GM12874 (cell line): ENCODE measurements around the gene FANCI.

Experiments
- CTCF ChIP-seq: IDR thresholded peaks from 2 replicates; pipeline ENCODE4 v1.5.1; 2011; ENCODE audit warnings: low read depth, mild to moderate bottlenecking, control low read depth, low read length, moderate library complexity; ENCODE audit not compliant: insufficient read depth

Gene FANCI

GRCh38 chr15:89208256-89208655, 35.5 kb upstream of the FANCI start:
- TF ChIP-seq CTCF, result no peak

- no peak for TF ChIP-seq CTCF
Observed at GRCh38 chr15:89209057-89209456, 34.7 kb upstream of the FANCI start.

GRCh38 chr15:89211678-89212170, 32.1 kb upstream of the FANCI start:
- no peak for TF ChIP-seq CTCF

GRCh38 chr15:89215627-89216026, 28.2 kb upstream of the FANCI start:
- TF ChIP-seq CTCF, result no peak

GRCh38 chr15:89217031-89217430, 26.7 kb upstream of the FANCI start:
- no peak for TF ChIP-seq CTCF

- no peak for TF ChIP-seq CTCF
Observed at GRCh38 chr15:89217686-89218376, 25.9 kb upstream of the FANCI start.

- TF ChIP-seq CTCF, result no peak
Observed at GRCh38 chr15:89218531-89218930, 25.2 kb upstream of the FANCI start.
